Body of pancreas (tissue), 4 donors: Measurements from ENCODE around the gene KLHL7.

Experiments used
- POLR2A ChIP-seq, 3 donors: fragments of 450-650 bp; IDR thresholded peaks; one replicate each; pipeline ENCODE4 v1.6.1; 2016; ENCODE audit warnings: antibody characterized with exemption in 3 of 3, mild to moderate bottlenecking in 2 of 3
- TF ChIP-seq, protein P1 (sequence below), 7 experiments: fragments of 450-650 bp in 4 of 7; fragments of 200-600 bp in 3 of 7; sonication (generic) in 3 of 7; IDR thresholded peaks; one replicate each; pipeline ENCODE4 v1.5.1; 2016 to 2019; ENCODE audit warnings: antibody characterized with exemption in 7 of 7

DNA sequence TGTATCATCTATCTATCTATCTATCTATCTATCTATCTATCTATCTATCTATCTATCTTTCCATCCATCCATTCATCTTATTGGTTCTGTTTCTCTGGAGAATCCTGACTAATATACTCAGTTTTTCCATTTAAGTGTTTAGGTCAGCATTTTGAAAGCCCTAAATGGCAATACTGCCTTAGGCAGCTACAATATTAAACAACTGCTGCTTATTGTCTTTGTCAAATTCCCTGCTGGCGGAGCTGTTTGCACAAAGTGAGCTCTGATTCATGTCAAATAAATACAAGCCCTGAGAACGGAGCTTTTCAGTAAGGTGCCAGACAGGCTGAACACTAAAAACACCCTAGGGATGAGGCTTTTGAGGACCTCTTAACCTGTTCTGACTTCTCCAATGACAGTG is 7.1 kb upstream of the KLHL7 start:
- TF ChIP-seq, protein P1, sequence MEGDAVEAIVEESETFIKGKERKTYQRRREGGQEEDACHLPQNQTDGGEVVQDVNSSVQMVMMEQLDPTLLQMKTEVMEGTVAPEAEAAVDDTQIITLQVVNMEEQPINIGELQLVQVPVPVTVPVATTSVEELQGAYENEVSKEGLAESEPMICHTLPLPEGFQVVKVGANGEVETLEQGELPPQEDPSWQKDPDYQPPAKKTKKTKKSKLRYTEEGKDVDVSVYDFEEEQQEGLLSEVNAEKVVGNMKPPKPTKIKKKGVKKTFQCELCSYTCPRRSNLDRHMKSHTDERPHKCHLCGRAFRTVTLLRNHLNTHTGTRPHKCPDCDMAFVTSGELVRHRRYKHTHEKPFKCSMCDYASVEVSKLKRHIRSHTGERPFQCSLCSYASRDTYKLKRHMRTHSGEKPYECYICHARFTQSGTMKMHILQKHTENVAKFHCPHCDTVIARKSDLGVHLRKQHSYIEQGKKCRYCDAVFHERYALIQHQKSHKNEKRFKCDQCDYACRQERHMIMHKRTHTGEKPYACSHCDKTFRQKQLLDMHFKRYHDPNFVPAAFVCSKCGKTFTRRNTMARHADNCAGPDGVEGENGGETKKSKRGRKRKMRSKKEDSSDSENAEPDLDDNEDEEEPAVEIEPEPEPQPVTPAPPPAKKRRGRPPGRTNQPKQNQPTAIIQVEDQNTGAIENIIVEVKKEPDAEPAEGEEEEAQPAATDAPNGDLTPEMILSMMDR (IDR thresholded peaks at IDR 0.05) = no peak
- TF ChIP-seq POLR2A (IDR thresholded peaks at IDR 0.05) = no peak
